ENCODE measurements around the gene GHRHR.

The GHRHR gene

GRCh38 chr7:30970074-30970473 lies 6.3 kb downstream of the GHRHR start:
- Mint-ChIP-seq H3K27me3 (peaks cover 28% of the 10 kb centered on the region), H3K9me3 (no peaks in the 10 kb centered on the region), H3K27ac (no peak overlapping the region), H3K4me1 (peaks cover 23% of the 10 kb centered on the region), H3K36me3 (no peaks in the 10 kb centered on the region), H3K4me3 (no peak overlapping the region)
- no peak for ATAC-seq

GRCh38 chr7:30970594-30971094 lies 6.9 kb downstream of the GHRHR start:
- no peak overlapping the region for H3K4me3 Mint-ChIP-seq
- H3K27me3 Mint-ChIP-seq: peaks cover 29% of the 10 kb centered on the region
- no peak overlapping the region for H3K27ac Mint-ChIP-seq
- H3K36me3 Mint-ChIP-seq: no peaks in the 10 kb centered on the region
- ATAC-seq: no peak
- peaks cover 24% of the 10 kb centered on the region for H3K4me1 Mint-ChIP-seq
- no peaks in the 10 kb centered on the region for H3K9me3 Mint-ChIP-seq

- H3K9me3 Mint-ChIP-seq: no peaks in the 10 kb centered on the region
- no peak overlapping the region for H3K4me3 Mint-ChIP-seq
- ATAC-seq: no peak
- H3K4me1 Mint-ChIP-seq: peaks cover 24% of the 10 kb centered on the region
- H3K27me3 Mint-ChIP-seq: peaks cover 37% of the 10 kb centered on the region
- H3K36me3 Mint-ChIP-seq: no peaks in the 10 kb centered on the region
- no peak overlapping the region for H3K27ac Mint-ChIP-seq
These were observed 7.7 kb downstream of the GHRHR start for GRCh38 chr7:30971440-30971839.

GRCh38 chr7:30971840-30972563 lies 8.2 kb downstream of the GHRHR start:
- Mint-ChIP-seq H3K27ac (no peak overlapping the region), H3K36me3 (no peaks in the 10 kb centered on the region), H3K4me3 (no peak overlapping the region), H3K27me3 (peaks cover 43% of the 10 kb centered on the region), H3K4me1 (peaks cover 24% of the 10 kb centered on the region), H3K9me3 (no peaks in the 10 kb centered on the region)
- ATAC-seq: no peak

- no peak overlapping the region for H3K4me3 Mint-ChIP-seq
- peaks cover 55% of the 10 kb centered on the region for H3K27me3 Mint-ChIP-seq
- no peaks in the 10 kb centered on the region for H3K36me3 Mint-ChIP-seq
- H3K27ac Mint-ChIP-seq: no peak overlapping the region
- no peak for ATAC-seq
- H3K9me3 Mint-ChIP-seq: no peaks in the 10 kb centered on the region
- H3K4me1 Mint-ChIP-seq: peaks cover 21% of the 10 kb centered on the region
These were observed 9.5 kb downstream of the GHRHR start for GRCh38 chr7:30973292-30973691.

- Mint-ChIP-seq H3K4me1 (peaks cover 14% of the 10 kb centered on the region), H3K36me3 (no peaks in the 10 kb centered on the region), H3K4me3 (no peak overlapping the region), H3K27ac (peak overlapping the region; percentile 53), H3K9me3 (no peaks in the 10 kb centered on the region), H3K27me3 (peaks cover 62% of the 10 kb centered on the region)
- no peak for ATAC-seq
These were observed 10.2 kb downstream of the GHRHR start for GRCh38 chr7:30973791-30974604.

- Mint-ChIP-seq H3K9me3 (no peaks in the 10 kb centered on the region), H3K4me1 (peaks cover 11% of the 10 kb centered on the region), H3K27ac (peak overlapping the region; percentile 53)
These were observed 11.0 kb downstream of the GHRHR start for GRCh38 chr7:30974605-30975255.

GRCh38 chr7:30975256-30975899 lies 11.6 kb downstream of the GHRHR start:
- no peak for ATAC-seq
- Mint-ChIP-seq H3K27me3 (peaks cover 74% of the 10 kb centered on the region), H3K9me3 (no peaks in the 10 kb centered on the region), H3K27ac (no peak overlapping the region), H3K36me3 (no peaks in the 10 kb centered on the region), H3K4me3 (no peak overlapping the region), H3K4me1 (peaks cover 11% of the 10 kb centered on the region)

More at GRCh38 chr7:30974605-30975255, 11.0 kb downstream of the GHRHR start:
- Mint-ChIP-seq H3K36me3 (no peaks in the 10 kb centered on the region), H3K27me3 (peaks cover 70% of the 10 kb centered on the region), H3K4me3 (no peak overlapping the region)
- peak; percentile 78 for ATAC-seq

- peaks cover 79% of the 10 kb centered on the region for H3K27me3 Mint-ChIP-seq
- H3K4me1 Mint-ChIP-seq: peaks cover 11% of the 10 kb centered on the region
- no peak overlapping the region for H3K4me3 Mint-ChIP-seq
- no peaks in the 10 kb centered on the region for H3K36me3 Mint-ChIP-seq
- H3K27ac Mint-ChIP-seq: no peak overlapping the region
- no peak for ATAC-seq
- no peaks in the 10 kb centered on the region for H3K9me3 Mint-ChIP-seq
These were observed 12.6 kb downstream of the GHRHR start for GRCh38 chr7:30976381-30976780.

GRCh38 chr7:30977222-30977621 lies 13.5 kb downstream of the GHRHR start:
- H3K36me3 Mint-ChIP-seq: no peaks in the 10 kb centered on the region
- peaks cover 77% of the 10 kb centered on the region for H3K27me3 Mint-ChIP-seq
- no peaks in the 10 kb centered on the region for H3K9me3 Mint-ChIP-seq
- no peak for ATAC-seq
- H3K27ac Mint-ChIP-seq: no peak overlapping the region
- H3K4me1 Mint-ChIP-seq: peaks cover 11% of the 10 kb centered on the region
- H3K4me3 Mint-ChIP-seq: no peak overlapping the region

- ATAC-seq: no peak
- Mint-ChIP-seq H3K27me3 (peaks cover 69% of the 10 kb centered on the region), H3K36me3 (no peaks in the 10 kb centered on the region), H3K9me3 (no peaks in the 10 kb centered on the region), H3K4me1 (peaks cover 11% of the 10 kb centered on the region), H3K27ac (no peak overlapping the region), H3K4me3 (no peak overlapping the region)
These were observed 14.3 kb downstream of the GHRHR start for GRCh38 chr7:30977896-30978564.

GRCh38 chr7:30979027-30979426 lies 15.3 kb downstream of the GHRHR start:
- Mint-ChIP-seq H3K4me3 (no peak overlapping the region), H3K36me3 (no peaks in the 10 kb centered on the region), H3K4me1 (peaks cover 19% of the 10 kb centered on the region), H3K27ac (no peak overlapping the region), H3K27me3 (peaks cover 72% of the 10 kb centered on the region), H3K9me3 (no peaks in the 10 kb centered on the region)
- ATAC-seq: no peak

- no peak overlapping the region for H3K4me3 Mint-ChIP-seq
- peaks cover 69% of the 10 kb centered on the region for H3K27me3 Mint-ChIP-seq
- ATAC-seq: no peak
- H3K27ac Mint-ChIP-seq: no peak overlapping the region
- no peaks in the 10 kb centered on the region for H3K36me3 Mint-ChIP-seq
- H3K4me1 Mint-ChIP-seq: peaks cover 10% of the 10 kb centered on the region
- H3K9me3 Mint-ChIP-seq: no peaks in the 10 kb centered on the region
These were observed 16.4 kb downstream of the GHRHR start for GRCh38 chr7:30980194-30980593.

GRCh38 chr7:30980751-30981150 lies 17.0 kb downstream of the GHRHR start:
- peaks cover 72% of the 10 kb centered on the region for H3K27me3 Mint-ChIP-seq
- no peaks in the 10 kb centered on the region for H3K9me3 Mint-ChIP-seq
- ATAC-seq: no peak
- H3K27ac Mint-ChIP-seq: no peak overlapping the region
- no peaks in the 10 kb centered on the region for H3K36me3 Mint-ChIP-seq
- no peak overlapping the region for H3K4me3 Mint-ChIP-seq
- H3K4me1 Mint-ChIP-seq: peaks cover 10% of the 10 kb centered on the region
